SIG-M5 treated with dmso at 0.1 percent for 504 hours (cell line): ENCODE measurements around the gene GPR156.
"Not testable (repeated sequence)": the region's sequence is repeated elsewhere in the genome, so short reads cannot be mapped to it uniquely, and the experiment has no call there.

ENCODE experiments used
- DNase-seq: peaks from one replicate; lab custom pipeline; 2025; ENCODE audit not compliant: unreplicated experiment; lab: John Stamatoyannopoulos, UW

GPR156 gene

DNA sequence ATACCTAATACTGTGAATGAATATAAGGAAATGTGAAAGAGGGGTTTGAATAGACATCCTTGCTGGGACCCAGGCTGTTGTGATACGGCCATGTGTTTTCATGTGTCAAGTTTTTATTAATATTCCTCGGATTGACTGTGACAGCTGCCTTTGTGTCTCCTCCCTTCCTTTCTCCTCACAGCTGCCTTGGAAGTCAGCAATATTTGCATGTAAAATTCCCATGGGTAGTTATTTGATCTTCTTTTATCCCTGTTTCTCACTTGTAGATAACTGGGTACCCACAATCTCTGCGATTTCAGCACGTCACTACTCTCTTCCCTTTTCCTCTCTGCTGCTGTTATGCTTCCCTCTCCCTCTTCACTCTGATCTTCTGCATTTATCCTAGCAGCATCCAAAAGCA lies 9.4 kb downstream of the GPR156 start:
- no peak for DNase-seq

GRCh38 chr3:120274739-120275167 lies 10.3 kb downstream of the GPR156 start:
- DNase-seq: no peak

GRCh38 chr3:120272286-120272685 lies 12.7 kb downstream of the GPR156 start:
- DNase-seq: no peak

DNA sequence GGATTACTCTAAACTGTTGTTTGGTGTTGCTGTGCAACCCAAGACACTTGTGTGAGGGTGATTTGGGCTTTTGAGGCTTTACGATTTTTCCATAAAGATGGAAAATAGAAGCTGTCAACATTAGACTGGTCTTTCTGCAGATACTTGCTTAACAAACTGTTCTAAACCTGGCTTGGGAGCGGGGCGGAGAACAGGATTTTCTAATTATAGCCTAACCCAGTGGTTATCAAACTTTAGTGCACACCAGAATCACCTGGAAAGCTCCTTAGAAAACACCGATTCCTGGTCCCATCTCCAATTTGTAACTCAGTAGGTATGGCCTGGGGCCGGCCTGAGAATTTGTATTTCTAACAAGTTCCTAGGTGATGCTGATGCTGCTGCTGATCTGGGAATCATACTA lies 19.0 kb downstream of the GPR156 start:
- no peak for DNase-seq

DNA sequence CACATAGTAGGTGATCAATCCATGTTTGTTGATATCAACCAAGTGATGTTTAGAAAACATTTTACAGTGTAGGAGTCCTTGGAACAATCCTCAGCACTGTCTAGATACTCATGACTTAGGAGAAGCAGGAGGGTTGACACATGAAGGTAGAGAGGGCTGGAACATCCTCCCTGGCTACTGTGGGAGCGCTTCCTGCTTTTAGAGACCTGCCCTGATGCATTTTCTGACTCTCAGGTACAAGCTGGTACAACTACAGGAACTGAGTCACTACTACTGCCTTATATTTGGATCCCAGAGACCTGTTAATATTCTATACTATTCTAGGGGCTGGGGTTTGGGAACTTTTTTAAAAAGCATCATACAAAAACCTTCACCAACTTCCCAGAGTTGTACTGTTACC lies 20.1 kb downstream of the GPR156 start:
- DNase-seq: no peak

- no peak for DNase-seq
Measured at GRCh38 chr3:120263792-120264191, 21.2 kb downstream of the GPR156 start.

DNA sequence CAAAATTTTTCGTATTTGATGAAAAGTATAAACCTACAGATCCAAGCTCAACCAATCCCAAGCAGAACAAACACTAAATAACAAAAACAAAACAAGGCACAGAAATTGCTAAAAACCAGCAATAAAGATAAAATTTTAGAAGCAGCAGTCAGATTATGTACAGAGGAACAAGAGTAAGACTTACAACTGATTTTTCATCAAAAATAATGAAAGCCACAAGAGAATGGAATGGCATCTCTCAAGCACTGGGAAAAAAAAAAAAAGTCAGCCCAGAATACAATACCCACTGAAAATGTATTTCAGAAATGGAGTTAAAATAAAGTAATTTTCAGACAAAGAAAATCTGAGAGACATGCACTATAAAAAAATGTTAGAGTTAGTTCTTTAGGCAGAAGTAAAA lies 27.0 kb downstream of the GPR156 start:
- DNase-seq: no peak

DNA sequence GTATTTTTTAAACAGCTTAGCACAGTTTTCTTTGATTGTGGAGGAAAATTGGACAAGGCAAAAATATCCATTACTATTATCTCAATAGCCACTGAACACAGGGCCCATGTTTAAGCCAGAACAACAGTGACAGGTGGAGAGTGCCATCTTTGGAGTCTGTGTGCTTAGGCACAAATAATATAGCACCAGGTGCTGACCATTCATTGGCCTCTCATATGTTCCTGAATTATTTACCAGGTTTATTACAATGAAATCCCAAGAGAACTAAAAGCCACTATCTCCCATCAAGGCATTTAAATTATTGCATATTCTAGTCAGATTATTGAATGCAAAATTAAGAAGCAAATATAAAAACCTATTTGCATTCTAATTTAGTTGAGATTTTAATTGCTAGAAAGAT lies 39.6 kb downstream of the GPR156 start:
- DNase-seq: no peak

- DNase-seq: no peak
Measured at GRCh38 chr3:120244834-120245225, 40.2 kb downstream of the GPR156 start.

DNA sequence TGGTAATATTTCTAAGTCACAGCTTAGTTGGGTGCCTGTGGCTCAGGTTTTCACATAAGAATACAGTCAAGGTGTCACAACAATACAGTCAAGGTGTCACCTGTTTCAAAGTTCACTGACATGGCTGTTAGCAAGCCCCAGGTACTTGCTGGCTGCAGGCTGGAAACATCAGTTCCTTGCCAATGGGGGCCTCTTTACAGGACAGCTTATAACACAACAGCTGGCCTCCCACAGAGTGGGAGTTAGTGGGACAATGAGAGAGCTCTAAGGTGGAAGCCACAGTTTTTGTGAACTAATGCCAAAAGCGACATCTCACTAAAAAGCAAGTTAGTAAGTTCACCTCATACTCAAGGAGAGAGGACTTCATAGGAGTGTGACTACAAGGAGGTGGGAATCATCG lies 45.4 kb downstream of the GPR156 start:
- DNase-seq: no peak

- DNase-seq: no peak
Measured at GRCh38 chr3:120227710-120228347, 57.2 kb downstream of the GPR156 start.

- DNase-seq: no peak
Measured at GRCh38 chr3:120224237-120224636, 60.8 kb downstream of the GPR156 start.

GRCh38 chr3:120218981-120219380 lies 66.0 kb downstream of the GPR156 start:
- DNase-seq: no peak

DNA sequence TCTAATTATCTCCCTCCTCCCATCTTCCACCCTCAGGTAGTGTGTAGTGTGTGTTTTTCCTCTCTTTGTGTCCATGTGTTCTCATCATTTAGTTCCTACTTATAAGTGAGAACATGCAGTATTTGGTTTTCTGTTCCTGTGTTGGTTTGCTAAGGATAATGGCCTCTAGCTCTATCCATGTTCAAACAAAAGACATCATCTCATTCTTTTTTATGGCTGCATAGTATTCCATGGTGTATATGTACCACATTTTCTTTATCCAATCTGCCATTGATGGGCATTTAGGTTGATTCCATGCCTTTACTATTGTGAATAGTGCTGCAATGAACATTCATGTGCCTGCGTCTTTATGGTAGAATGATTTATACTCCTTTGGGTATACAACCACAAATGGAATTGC lies 68.4 kb downstream of the GPR156 start:
- DNase-seq: not testable (repeated sequence)

GRCh38 chr3:120214176-120214575 lies 70.8 kb downstream of the GPR156 start:
- DNase-seq: no peak

- no peak for DNase-seq
Measured at GRCh38 chr3:120212505-120212904, 72.5 kb downstream of the GPR156 start.

DNA sequence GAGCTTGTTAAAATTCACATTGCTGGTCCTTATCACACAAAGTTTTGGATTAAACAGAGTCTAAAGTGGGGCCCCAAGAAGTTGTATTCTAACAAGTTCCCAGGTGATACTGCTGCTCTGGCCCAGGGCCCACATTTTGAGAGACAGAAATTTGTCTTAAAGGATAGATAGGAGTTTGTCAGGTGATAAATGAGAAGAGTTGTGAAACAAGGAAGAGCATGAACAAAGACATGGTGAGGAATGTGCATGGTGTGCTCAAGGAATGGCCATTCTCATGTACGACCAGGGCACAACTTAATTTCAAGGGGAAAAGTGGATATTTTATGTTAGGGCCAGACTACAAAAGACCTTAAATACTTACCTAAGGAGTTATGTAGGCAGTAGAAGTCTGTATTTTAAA lies 75.6 kb downstream of the GPR156 start:
- DNase-seq: no peak

- no peak for DNase-seq
Measured at GRCh38 chr3:120204338-120204737, 80.7 kb downstream of the GPR156 start.

- DNase-seq: no peak
Measured at GRCh38 chr3:120203621-120204020, 81.4 kb downstream of the GPR156 start.

GRCh38 chr3:120203016-120203415 lies 82.0 kb downstream of the GPR156 start:
- peak; percentile 84 for DNase-seq

GRCh38 chr3:120202363-120202762 lies 82.7 kb downstream of the GPR156 start:
- DNase-seq: no peak

DNA sequence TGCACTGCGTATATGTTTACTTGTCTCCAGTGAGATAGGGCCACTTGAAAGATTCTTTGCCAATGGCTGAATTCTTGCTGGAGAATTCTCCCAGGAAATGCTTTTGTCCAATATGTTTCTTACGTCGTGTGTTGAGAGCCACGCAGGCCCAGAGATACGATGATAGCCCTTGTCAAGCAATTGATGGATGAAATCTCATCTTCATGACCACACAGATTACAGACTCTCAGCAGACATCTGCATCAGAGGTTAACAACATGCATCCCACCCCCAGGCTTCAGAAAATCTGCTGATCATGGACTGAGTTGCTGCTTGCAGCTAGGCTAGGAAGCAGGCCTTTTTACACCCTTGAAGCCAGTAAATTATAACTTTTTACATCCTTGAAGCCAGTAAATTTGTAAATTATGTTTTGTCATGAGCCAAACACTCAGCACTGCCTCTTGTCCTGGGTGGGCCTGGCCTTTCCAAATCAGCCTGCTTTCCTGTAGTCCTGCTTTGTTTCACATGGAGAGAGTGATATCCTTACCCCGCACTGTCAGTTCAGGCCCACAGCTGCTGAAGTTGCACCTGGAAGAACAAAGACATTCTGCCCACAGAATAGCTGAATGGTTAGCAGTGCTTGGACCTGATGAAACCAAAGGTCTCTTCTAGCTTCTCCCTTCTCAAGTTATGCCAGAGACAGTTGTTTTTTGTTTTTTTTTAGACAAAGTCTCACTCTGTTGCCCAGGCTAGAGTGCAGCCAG lies 84.4 kb downstream of the GPR156 start:
- no peak for DNase-seq
